ENCODE measurements around the gene CLSTN2.

DNA sequence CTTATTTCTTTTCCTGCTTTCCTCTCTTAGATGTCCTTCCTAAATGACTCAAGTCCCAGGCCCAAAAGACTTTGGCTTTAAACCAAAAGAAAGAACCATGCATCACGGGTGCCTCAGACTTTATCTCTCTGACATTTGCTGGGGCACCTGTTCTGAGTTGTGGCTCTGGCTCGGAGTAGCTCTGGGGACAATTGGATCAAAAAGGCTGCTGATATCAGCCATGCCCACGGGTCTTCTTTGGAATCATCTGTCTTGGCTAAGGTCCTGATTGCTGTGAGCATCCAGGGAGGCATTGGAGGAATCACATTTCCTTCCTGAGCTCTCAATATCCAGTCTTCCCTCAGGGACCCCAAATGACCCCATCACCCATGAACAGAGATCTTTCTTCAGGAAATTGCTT lies 59.9 kb downstream of the CLSTN2 start:
- TF ChIP-seq JUN (IDR thresholded peaks at IDR 0.05; ENCODE audit: low read depth, low read length) (no peak), RAD21 (IDR thresholded peaks at IDR 0.05 in 1 of 2, conservative IDR thresholded peaks at IDR 0.05 in 1 of 2; ENCODE audit: low read depth in 2 of 2, low read length in 2 of 2) (no peak), RNF2 (IDR thresholded peaks at IDR 0.05; ENCODE audit: borderline replicate concordance, low read depth, low read length, missing control alignments, poor library complexity, severe bottlenecking) (no peak), NRF1 (IDR thresholded peaks at IDR 0.05; ENCODE audit: low read depth, low read length) (no peak), SP1 (IDR thresholded peaks at IDR 0.05; ENCODE audit: low read depth, low read length) (no peak), SIRT6 (IDR thresholded peaks at IDR 0.05; ENCODE audit: low read length) (no peak), HDAC2 (IDR thresholded peaks at IDR 0.05; ENCODE audit: borderline replicate concordance in 1 of 2, low read depth in 2 of 2, low read length in 2 of 2) (no peak), POLR2A (IDR thresholded peaks at IDR 0.05; ENCODE audit: control extremely low read depth in 1 of 2, low read depth in 2 of 2, low read length in 2 of 2) (no peak), SP2 (IDR thresholded peaks at IDR 0.05; ENCODE audit: low read length) (no peak), EP300 (IDR thresholded peaks at IDR 0.05; ENCODE audit: borderline replicate concordance in 1 of 2, low read depth in 2 of 2, low read length in 2 of 2) (no peak), BACH1 (IDR thresholded peaks at IDR 0.05; ENCODE audit: low read length) (no peak), CHD1 (IDR thresholded peaks at IDR 0.05; ENCODE audit: low read depth, low read length) (no peak)
- TF ChIP-seq, protein P1, sequence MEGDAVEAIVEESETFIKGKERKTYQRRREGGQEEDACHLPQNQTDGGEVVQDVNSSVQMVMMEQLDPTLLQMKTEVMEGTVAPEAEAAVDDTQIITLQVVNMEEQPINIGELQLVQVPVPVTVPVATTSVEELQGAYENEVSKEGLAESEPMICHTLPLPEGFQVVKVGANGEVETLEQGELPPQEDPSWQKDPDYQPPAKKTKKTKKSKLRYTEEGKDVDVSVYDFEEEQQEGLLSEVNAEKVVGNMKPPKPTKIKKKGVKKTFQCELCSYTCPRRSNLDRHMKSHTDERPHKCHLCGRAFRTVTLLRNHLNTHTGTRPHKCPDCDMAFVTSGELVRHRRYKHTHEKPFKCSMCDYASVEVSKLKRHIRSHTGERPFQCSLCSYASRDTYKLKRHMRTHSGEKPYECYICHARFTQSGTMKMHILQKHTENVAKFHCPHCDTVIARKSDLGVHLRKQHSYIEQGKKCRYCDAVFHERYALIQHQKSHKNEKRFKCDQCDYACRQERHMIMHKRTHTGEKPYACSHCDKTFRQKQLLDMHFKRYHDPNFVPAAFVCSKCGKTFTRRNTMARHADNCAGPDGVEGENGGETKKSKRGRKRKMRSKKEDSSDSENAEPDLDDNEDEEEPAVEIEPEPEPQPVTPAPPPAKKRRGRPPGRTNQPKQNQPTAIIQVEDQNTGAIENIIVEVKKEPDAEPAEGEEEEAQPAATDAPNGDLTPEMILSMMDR (IDR thresholded peaks at IDR 0.05; ENCODE audit: control extremely low read depth in 1 of 3, insufficient read depth in 1 of 3, low read depth in 1 of 3, low read length in 3 of 3), result no peak

All from H1 (cell line).